HepG2 (cell line): Measurements from ENCODE around the gene CDKN1A. TPM values are rescaled to one million over a fixed set of nuclear protein-coding genes. Genes with fewer than 3 reads are reported as not detected.

ENCODE experiments used
- ATAC-seq: fragments of 200-7000 bp; cut with Tn5 transposase; 3 replicates; pipeline ENCODE4 v1.9.1; 2020; ENCODE audit warnings: mild to moderate bottlenecking, moderate library complexity
- BruUV-seq: library from RNA; stranded (reverse); fragments of 400-500 nt; replicated peaks from 2 replicates; lab custom pipeline; 2021; lab: Mats Ljungman, UMichigan
- CTCF ChIA-PET: fragments of 300-600 bp; formaldehyde crosslinking; extraction: SDS; loops from one replicate; lab custom pipeline; 2021; ENCODE audit warnings: low total read pairs, inconsistent platforms, low intra/inter-chr PET ratio; lab: Yijun Ruan, JAX
- POLR2A ChIA-PET: fragments of 350-600 bp; sonication (Branson Sonifier 250); formaldehyde crosslinking; loops from one replicate; lab custom pipeline; 2020; ENCODE audit warnings: antibody characterized with exemption, inconsistent platforms; lab: Yijun Ruan, JAX
- DNase-seq: peaks from one replicate; pipeline ENCODE4 v3.0.0-alpha.2; 2015; ENCODE audit warnings: low spot score
- FAIRE-seq: peaks from 3 replicates; lab custom pipeline; 2011; peaks lifted over from hg19 to GRCh38; lab: Jason Lieb, UNC
- H2AFZ ChIP-seq: one replicate; pipeline ENCODE4 v1.6.1; 2011; ENCODE audit warnings: low read length, inconsistent platforms
- H3K27ac ChIP-seq: fragments of 300-600 bp; 3 replicates; pipeline ENCODE4 v1.8.0; 2011; ENCODE audit warnings: mixed run types, mild to moderate bottlenecking, mixed read lengths, low read length, inconsistent platforms; ENCODE audit not compliant: insufficient read depth; ENCODE audit errors: extremely low read length
- H3K27me3 ChIP-seq, 2 experiments: fragments of 200-600 bp in 1 of 2; 2 replicates in 1 of 2; 3 replicates in 1 of 2; pipeline versions ENCODE4 v1.6.0 to v1.8.0; 2011; ENCODE audit warnings: low read length in 2 of 2, mild to moderate bottlenecking in 2 of 2, moderate library complexity in 2 of 2, inconsistent platforms in 1 of 2; ENCODE audit not compliant: insufficient read depth in 2 of 2, control insufficient read depth in 1 of 2
- H3K36me3 ChIP-seq, 2 experiments: fragments of 200-600 bp in 1 of 2; replicated peaks in 1 of 2; 2 replicates in 1 of 2; 3 replicates in 1 of 2; pipeline versions ENCODE4 v1.5.1 to v1.8.0; 2011; ENCODE audit warnings: low read length in 2 of 2, inconsistent platforms in 1 of 2; ENCODE audit not compliant: insufficient read depth in 2 of 2, control insufficient read depth in 1 of 2
- H3K4me1 ChIP-seq: 2 replicates; pipeline ENCODE4 v1.5.1; 2012; ENCODE audit warnings: low read length, inconsistent platforms; ENCODE audit not compliant: insufficient read depth
- H3K4me2 ChIP-seq: 2 replicates; pipeline ENCODE4 v1.6.0; 2011; ENCODE audit warnings: low read depth, low read length, inconsistent platforms
- H3K4me3 ChIP-seq, 3 experiments: fragments of 200-600 bp in 1 of 3; sonication (generic), shearing (Covaris generic) in 1 of 3; replicated peaks in 1 of 3; 2 replicates each; pipeline ENCODE4 v1.5.1; 2011 to 2016; ENCODE audit warnings: low read length in 3 of 3, inconsistent platforms in 2 of 3, low read depth in 2 of 3, mild to moderate bottlenecking in 2 of 3, control low read depth in 1 of 3, mixed read lengths in 1 of 3; ENCODE audit not compliant: insufficient read depth in 1 of 3
- H3K79me2 ChIP-seq: one replicate; pipeline ENCODE4 v1.6.1; 2011; ENCODE audit warnings: low read length, inconsistent platforms; ENCODE audit not compliant: insufficient read depth
- H3K9ac ChIP-seq: 2 replicates; pipeline ENCODE4 v1.6.0; 2011; ENCODE audit warnings: mild to moderate bottlenecking, low read depth, low read length, inconsistent platforms; ENCODE audit not compliant: insufficient read depth
- H3K9me3 ChIP-seq: 2 replicates; pipeline ENCODE4 v1.5.1; 2012; ENCODE audit warnings: mild to moderate bottlenecking, low read length
- H4K20me1 ChIP-seq: 2 replicates; pipeline ENCODE4 v1.6.0; 2011; ENCODE audit warnings: inconsistent platforms, mild to moderate bottlenecking, low read length, moderate library complexity; ENCODE audit not compliant: insufficient read depth
- ARID2 ChIP-seq: sonication (generic); formaldehyde crosslinking; IDR thresholded peaks from 2 replicates; pipeline ENCODE4 v1.8.1; 2022; ENCODE audit warnings: mild to moderate bottlenecking, missing genetic modification reagents, borderline replicate concordance
- BRCA1 ChIP-seq: sonication (generic); formaldehyde crosslinking; IDR thresholded peaks from 2 replicates; pipeline ENCODE4 v1.4.0; 2020; ENCODE audit warnings: missing genetic modification reagents
- HNRNPH1 ChIP-seq: fragments of 200-400 bp; formaldehyde crosslinking; optimal IDR thresholded peaks from 2 replicates; pipeline ENCODE3; 2017; ENCODE audit warnings: mild to moderate bottlenecking, low read depth, low read length
- IKZF4 ChIP-seq: sonication (generic); formaldehyde crosslinking; IDR thresholded peaks from 2 replicates; pipeline ENCODE4 v1.5.1; 2020; ENCODE audit warnings: borderline replicate concordance, mild to moderate bottlenecking, low read depth, missing genetic modification reagents; ENCODE audit errors: not compliant biosample characterization
- MED13 ChIP-seq: sonication (generic); formaldehyde crosslinking; IDR thresholded peaks from 2 replicates; pipeline ENCODE4 v1.5.0; 2020; ENCODE audit warnings: missing genetic modification reagents
- NFRKB ChIP-seq: fragments of 450-650 bp; IDR thresholded peaks from 2 replicates; pipeline ENCODE4 v1.6.1; 2017
- NR3C1 ChIP-seq: sonication (generic); formaldehyde crosslinking; IDR thresholded peaks from 2 replicates; pipeline ENCODE4 v1.4.0; 2020; ENCODE audit warnings: missing genetic modification reagents
- RBAK ChIP-seq: sonication (generic); formaldehyde crosslinking; IDR thresholded peaks from 2 replicates; pipeline ENCODE4 v1.5.1; 2020; ENCODE audit warnings: mild to moderate bottlenecking, missing genetic modification reagents
- RXRA ChIP-seq: sonication (generic); formaldehyde crosslinking; IDR thresholded peaks from 2 replicates; pipeline ENCODE4 v1.5.1; 2020; ENCODE audit warnings: missing genetic modification reagents
- SMARCC2 ChIP-seq: fragments of 450-650 bp; IDR thresholded peaks from 2 replicates; pipeline ENCODE4 v1.6.1; 2017; ENCODE audit warnings: antibody characterized with exemption, mild to moderate bottlenecking
- SRY ChIP-seq: sonication (generic); formaldehyde crosslinking; IDR thresholded peaks from 2 replicates; pipeline ENCODE4 v1.8.0; 2022; ENCODE audit warnings: mild to moderate bottlenecking, missing genetic modification reagents
- TEAD3 ChIP-seq: optimal IDR thresholded peaks from 2 replicates; pipeline ENCODE3; 2016; ENCODE audit warnings: borderline replicate concordance
- ZBTB3 ChIP-seq: sonication (generic); formaldehyde crosslinking; IDR thresholded peaks from 2 replicates; pipeline ENCODE4 v1.4.0; 2020; ENCODE audit warnings: low read depth, mild to moderate bottlenecking, moderate library complexity, missing genetic modification reagents, borderline replicate concordance
- ZNF235 ChIP-seq: sonication (generic); formaldehyde crosslinking; IDR thresholded peaks from 2 replicates; pipeline ENCODE4 v1.8.1; 2023; ENCODE audit warnings: mild to moderate bottlenecking, missing genetic modification reagents, borderline replicate concordance
- ZNF350 ChIP-seq: sonication (generic); formaldehyde crosslinking; IDR thresholded peaks from 2 replicates; pipeline ENCODE4 v1.4.0; 2020; ENCODE audit warnings: mild to moderate bottlenecking, low read depth, missing genetic modification reagents, borderline replicate concordance
- ZNF432 ChIP-seq: sonication (generic); formaldehyde crosslinking; IDR thresholded peaks from 2 replicates; pipeline ENCODE4 v1.5.0; 2020; ENCODE audit warnings: missing genetic modification reagents, mild to moderate bottlenecking, borderline replicate concordance
- ZNF550 ChIP-seq: sonication (generic); formaldehyde crosslinking; IDR thresholded peaks from 2 replicates; pipeline ENCODE4 v1.4.0; 2020; ENCODE audit warnings: mild to moderate bottlenecking, missing genetic modification reagents, borderline replicate concordance
- ZNF737 ChIP-seq: sonication (generic); formaldehyde crosslinking; IDR thresholded peaks from 2 replicates; pipeline ENCODE4 v1.5.0; 2020; ENCODE audit warnings: missing genetic modification reagents, mild to moderate bottlenecking, borderline replicate concordance
- ZSCAN29 ChIP-seq: sonication (generic); formaldehyde crosslinking; conservative IDR thresholded peaks from 2 replicates; pipeline ENCODE4 v1.4.0; 2020; ENCODE audit warnings: mild to moderate bottlenecking, missing genetic modification reagents
- WGBS: methylation state at CpG from one replicate; pipeline ENCODE4 v1.1.6; 2017; ENCODE audit warnings: low lambda C conversion rate; 5-methylcytosine and 5-hydroxymethylcytosine counted together
- in situ Hi-C: cut with HindIII; loops from 2 replicates; pipeline ENCODE4 v1.10.0; 2017; ENCODE audit warnings: low pct_unique_long_range_greater_than_20kb; ENCODE audit not compliant: extremely low pct_ligation_motif_present
- intact Hi-C: fragments of 100-400 bp; cut with micrococcal nuclease; formaldehyde crosslinking; loops from one replicate; pipeline ENCODE4 v1.10.0; 2022; ENCODE audit not compliant: unreplicated experiment
- polyA plus RNA-seq, 8 experiments: library from polyadenylated mRNA; depleted of rRNA in 3 of 8; stranded (reverse) in 7 of 8; unstranded in 1 of 8; fragments of >200 nt; fragmentation: Illumina TruSeq in 4 of 8; extraction: Trizol in 4 of 8; gene quantifications; 2 replicates each; pipeline versions ENCODE4 v1.2.1 to v1.2.3, GENCODE V29; 2011 to 2016; ENCODE audit warnings: low read depth in 4 of 8, missing spikeins in 1 of 8, mixed read lengths in 1 of 8; ENCODE audit not compliant: insufficient read depth in 1 of 8
- total RNA-seq, 5 experiments: library from RNA; depleted of rRNA; stranded (reverse); fragments of >200 nt; fragmentation: Illumina TruSeq; extraction: Trizol; gene quantifications; 2 replicates each; pipeline ENCODE4 v1.2.3, GENCODE V29; 2016; ENCODE audit warnings: low read depth in 1 of 5
- TF ChIP-seq, protein P1 (sequence below): sonication (generic); formaldehyde crosslinking; IDR thresholded peaks from 2 replicates; pipeline ENCODE4 v1.8.0; 2022; ENCODE audit warnings: mild to moderate bottlenecking, missing genetic modification reagents, moderate library complexity

Gene CDKN1A
- total and polyA plus RNA-seq, 2 of the 13 experiments (the other 11 are each of a cell fraction or from before 2014, with no cell fraction given), result 60.7 to 92.1 TPM

DNA sequence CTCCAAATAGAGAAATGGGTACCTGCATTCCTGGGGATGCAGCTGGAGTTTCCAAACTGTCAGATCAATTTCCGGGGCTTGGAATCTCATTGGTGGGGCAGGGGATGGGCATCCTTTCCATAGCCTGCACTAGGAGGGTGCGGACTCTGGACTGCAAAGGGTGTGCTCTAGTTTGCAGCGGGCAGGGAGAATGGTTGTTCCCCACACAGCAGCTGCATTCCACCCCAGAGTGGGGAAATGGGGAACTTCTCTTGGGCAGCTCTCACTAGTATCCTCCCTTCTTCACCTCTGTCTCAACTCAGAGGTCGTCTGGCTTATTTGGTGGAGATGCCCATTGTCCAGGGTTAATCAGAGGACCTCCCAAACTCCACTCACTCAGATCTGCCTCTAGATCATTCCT lies 34.5 kb upstream of the CDKN1A start:
- H3K79me2 ChIP-seq, result no peaks in the 10 kb centered on the region
- 18% methylated on average over 4 of the region's 4 CpGs for WGBS
- ATAC-seq (peak; percentile 22), DNase-seq (no peak), FAIRE-seq (peak; percentile 8)
- no peak overlapping the region for H3K27ac ChIP-seq
- 0 out of 5 replicates have a peak, but pooled peaks cover 0 to 6% of the 10 kb centered on the region in 2 experiments for H3K27me3 ChIP-seq
- ChIA-PET CTCF (no interaction called here), POLR2A (interaction anchor here (0.9 to 5.5 kb wide), 7 partner anchors 16 to 42 kb away, joined by 4 to 109 read pairs (median 9); partner anchors contain the start of gene CDKN1A)
- no peak overlapping the region for H2AFZ ChIP-seq
- TF ChIP-seq SMARCC2 (no peak), TEAD3 (peak; percentile 51), RBAK (CRISPR knock-in tag) (peak; percentile 92; the same call in 1 of the 2 replicates)
- intact Hi-C loops (loop anchor here (1.0 to 2.0 kb wide), 2 partner anchors 33 to 50 kb away; partner anchors contain the start of gene SRSF3), in situ Hi-C loops (no loop called here)
- no peak overlapping the region for H3K9ac ChIP-seq
- peak overlapping the region; percentile 93 for H3K4me2 ChIP-seq
- H3K4me1 ChIP-seq, result peaks cover 49% of the 10 kb centered on the region
- peak overlapping the region in 1 of 3 experiments; percentile 39; a peak in 1 of 6 replicates for H3K4me3 ChIP-seq
- H3K36me3 ChIP-seq, result no peaks in the 10 kb centered on the region
- H4K20me1 ChIP-seq, result no peaks in the 10 kb centered on the region
- BruUV-seq, result no TSS peak
- H3K9me3 ChIP-seq, result no peaks in the 10 kb centered on the region

DNA sequence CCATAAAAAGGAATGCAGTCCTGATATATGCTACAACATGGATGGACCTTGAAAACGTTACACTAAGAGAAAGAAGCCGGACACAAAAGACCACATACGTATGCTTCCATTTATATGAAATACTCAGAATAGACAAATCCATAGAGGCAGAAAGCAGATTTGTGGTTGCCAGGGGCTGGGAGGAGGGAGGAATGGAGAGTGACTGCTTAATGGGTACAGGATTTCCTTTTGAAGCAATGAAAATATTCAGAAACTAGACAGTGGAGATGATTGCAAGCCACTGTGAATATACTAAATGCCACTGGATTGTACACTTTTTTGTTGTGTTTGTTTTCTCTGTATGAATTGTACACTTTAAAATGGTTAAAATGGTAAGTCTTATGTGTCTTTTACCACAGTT lies 29.4 kb upstream of the CDKN1A start:
- Histone ChIP-seq H3K4me2 (no peak overlapping the region), H3K79me2 (no peaks in the 10 kb centered on the region), H3K9me3 (no peaks in the 10 kb centered on the region), H3K36me3 (no peaks in the 10 kb centered on the region), H3K4me1 (peaks cover 55% of the 10 kb centered on the region), H3K4me3 (no peak overlapping the region), H4K20me1 (no peaks in the 10 kb centered on the region), H3K27ac (no peak overlapping the region), H2AFZ (no peak overlapping the region), H3K9ac (no peak overlapping the region), H3K27me3 (peaks cover 0 to 26% of the 10 kb centered on the region in 2 experiments; a peak in 3 of 5 replicates)
- in situ Hi-C loops, result no loop called here
- ChIA-PET CTCF (no interaction called here), POLR2A (interaction anchor here (1.8 kb wide), 1 partner anchor 27 kb away, joined by 5 read pairs; no protein-coding TSS in a partner anchor)
- intact Hi-C loops, result no loop called here
- no peak for ATAC-seq
- FAIRE-seq, result peak; percentile 43
- no peak for DNase-seq
- 61% methylated on average over 3 of the region's 3 CpGs for WGBS
- no TSS peak for BruUV-seq
- TF ChIP-seq ZSCAN29 (CRISPR knock-in tag) (no peak), MED13 (CRISPR knock-in tag) (no peak), BRCA1 (CRISPR knock-in tag) (no peak), SRY (no peak), ZNF550 (no peak), IKZF4 (CRISPR knock-in tag) (no peak), ZBTB3 (CRISPR knock-in tag) (no peak), RXRA (CRISPR knock-in tag) (no peak), NFRKB (no peak), ARID2 (CRISPR knock-in tag) (no peak), ZNF235 (CRISPR knock-in tag) (no peak), NR3C1 (CRISPR knock-in tag) (no peak), HNRNPH1 (no peak), ZNF737 (CRISPR knock-in tag) (no peak), ZNF350 (CRISPR knock-in tag) (no peak), ZNF432 (CRISPR knock-in tag) (no peak)
- TF ChIP-seq, protein P1, sequence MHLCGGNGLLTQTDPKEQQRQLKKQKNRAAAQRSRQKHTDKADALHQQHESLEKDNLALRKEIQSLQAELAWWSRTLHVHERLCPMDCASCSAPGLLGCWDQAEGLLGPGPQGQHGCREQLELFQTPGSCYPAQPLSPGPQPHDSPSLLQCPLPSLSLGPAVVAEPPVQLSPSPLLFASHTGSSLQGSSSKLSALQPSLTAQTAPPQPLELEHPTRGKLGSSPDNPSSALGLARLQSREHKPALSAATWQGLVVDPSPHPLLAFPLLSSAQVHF (CRISPR knock-in tag), result no peak
